ENCODE data around the gene RECQL5.
A peak's percentile ranks its signal among the peaks of the same experiment; 100 is the strongest.
"Not testable (repeated sequence)": the region's sequence is repeated elsewhere in the genome, so short reads cannot be mapped to it uniquely, and the experiment has no call there.

RECQL5 gene

GRCh38 chr17:75647921-75648320 lies 19.0 kb downstream of the RECQL5 start:
- no peak for DNase-seq (ENCODE audit: low spot score)

GRCh38 chr17:75647061-75647460 lies 19.9 kb downstream of the RECQL5 start:
- no peak for DNase-seq (ENCODE audit: low spot score)

- DNase-seq (ENCODE audit: low spot score) = no peak
These were observed 20.3 kb downstream of the RECQL5 start for GRCh38 chr17:75646638-75646992.

GRCh38 chr17:75645889-75646637 lies 20.9 kb downstream of the RECQL5 start:
- peak; percentile 86 for DNase-seq (ENCODE audit: low spot score)

- no peak for DNase-seq (ENCODE audit: low spot score)
These were observed 21.5 kb downstream of the RECQL5 start for GRCh38 chr17:75645501-75645888.

GRCh38 chr17:75643643-75644017 lies 23.3 kb downstream of the RECQL5 start:
- no peak for DNase-seq (ENCODE audit: low spot score)

GRCh38 chr17:75642784-75643642 lies 23.9 kb downstream of the RECQL5 start:
- DNase-seq (ENCODE audit: low spot score) = no peak

GRCh38 chr17:75642182-75642783 lies 24.7 kb downstream of the RECQL5 start:
- no peak for DNase-seq (ENCODE audit: low spot score)

GRCh38 chr17:75641343-75641742 lies 25.6 kb downstream of the RECQL5 start:
- DNase-seq (ENCODE audit: low spot score) = no peak

- no peak for DNase-seq (ENCODE audit: low spot score)
These were observed 26.3 kb downstream of the RECQL5 start for GRCh38 chr17:75640556-75641119.

GRCh38 chr17:75639771-75640555 lies 27.0 kb downstream of the RECQL5 start:
- no peak for DNase-seq (ENCODE audit: low spot score)

GRCh38 chr17:75639327-75639726 lies 27.6 kb downstream of the RECQL5 start:
- no peak for DNase-seq (ENCODE audit: low spot score)

- no peak for DNase-seq (ENCODE audit: low spot score)
These were observed 28.1 kb downstream of the RECQL5 start for GRCh38 chr17:75638893-75639292.

- not testable (repeated sequence) for DNase-seq (ENCODE audit: low spot score)
These were observed 28.9 kb downstream of the RECQL5 start for GRCh38 chr17:75638039-75638438.

- DNase-seq (ENCODE audit: low spot score) = no peak
These were observed 29.4 kb downstream of the RECQL5 start for GRCh38 chr17:75637551-75637950.

GRCh38 chr17:75637143-75637538 lies 29.8 kb downstream of the RECQL5 start:
- no peak for DNase-seq (ENCODE audit: low spot score)

GRCh38 chr17:75636381-75637142 lies 30.4 kb downstream of the RECQL5 start:
- no peak for DNase-seq (ENCODE audit: low spot score)

GRCh38 chr17:75635610-75636202 lies 31.2 kb downstream of the RECQL5 start:
- DNase-seq (ENCODE audit: low spot score) = no peak

GRCh38 chr17:75634754-75635609 lies 32.0 kb downstream of the RECQL5 start:
- DNase-seq (ENCODE audit: low spot score) = no peak

GRCh38 chr17:75634376-75634740 lies 32.6 kb downstream of the RECQL5 start:
- no peak for DNase-seq (ENCODE audit: low spot score)
